Dermis blood vessel endothelial cell (primary cell): ENCODE results near the gene ECPAS. TPM values are rescaled to one million over a fixed set of nuclear protein-coding genes. Genes with fewer than 3 reads are reported as not detected.
"Not testable (repeated sequence)": the region's sequence is repeated elsewhere in the genome, so short reads cannot be mapped to it uniquely, and the experiment has no call there.

Experiments
- DNase-seq: peaks from one replicate; pipeline ENCODE4 v3.0.0; 2010
- total RNA-seq: library from RNA; depleted of rRNA; stranded (reverse); fragments of >200 nt; gene quantifications from 2 replicates; pipeline ENCODE4 v1.2.3, GENCODE V29; 2014

ECPAS gene
- total RNA-seq, 1 donor from 2014 or later, result 93.4 TPM

- no peak for DNase-seq
Observed at GRCh38 chr9:111475195-111475594, 9.0 kb downstream of the ECPAS start.

GRCh38 chr9:111474385-111474784, 9.8 kb downstream of the ECPAS start:
- DNase-seq, result no peak

GRCh38 chr9:111467778-111468367, 16.3 kb downstream of the ECPAS start:
- DNase-seq, result no peak

- DNase-seq, result no peak
Observed at GRCh38 chr9:111463048-111463447, 21.1 kb downstream of the ECPAS start.

GRCh38 chr9:111458139-111459009, 25.8 kb downstream of the ECPAS start:
- no peak for DNase-seq

DNA sequence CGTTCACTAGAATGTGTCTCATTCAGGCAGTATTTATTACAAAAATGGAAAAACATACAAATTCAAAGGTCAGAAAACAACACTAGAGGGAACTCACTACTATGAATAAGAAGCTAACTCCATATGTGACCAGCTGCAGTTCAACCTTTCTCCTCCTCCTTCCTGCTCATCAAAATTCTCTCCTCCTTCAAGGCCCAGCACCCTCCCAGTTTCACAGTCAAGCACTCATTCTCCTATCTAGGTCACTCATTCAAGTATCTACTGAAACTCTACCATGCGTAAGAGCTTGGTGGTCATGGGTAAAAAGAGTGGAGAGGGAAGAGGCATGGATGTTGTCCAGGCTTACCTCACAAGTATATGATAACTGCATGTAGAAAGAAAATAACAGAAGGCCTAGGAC, 27.7 kb downstream of the ECPAS start:
- DNase-seq, result peak; percentile 6

DNA sequence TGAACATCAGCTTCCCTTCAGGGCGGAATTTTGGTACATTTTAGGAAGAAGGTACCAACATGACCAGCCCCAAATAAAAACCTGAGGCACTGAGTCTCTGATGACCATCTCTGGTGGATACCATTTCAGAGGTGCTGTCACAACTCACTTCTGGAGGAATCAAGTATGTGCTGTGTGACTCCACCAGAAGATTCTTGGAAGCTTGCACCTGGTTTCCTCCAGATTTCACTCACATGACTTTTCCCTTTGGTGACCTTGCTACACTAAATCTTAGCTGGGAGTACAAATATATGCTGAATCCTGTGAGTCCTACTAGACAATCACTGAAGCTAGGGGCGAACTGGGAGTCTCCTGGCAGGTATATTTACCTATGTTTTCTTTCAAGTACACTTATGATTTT, 28.5 kb downstream of the ECPAS start:
- DNase-seq, result no peak

DNA sequence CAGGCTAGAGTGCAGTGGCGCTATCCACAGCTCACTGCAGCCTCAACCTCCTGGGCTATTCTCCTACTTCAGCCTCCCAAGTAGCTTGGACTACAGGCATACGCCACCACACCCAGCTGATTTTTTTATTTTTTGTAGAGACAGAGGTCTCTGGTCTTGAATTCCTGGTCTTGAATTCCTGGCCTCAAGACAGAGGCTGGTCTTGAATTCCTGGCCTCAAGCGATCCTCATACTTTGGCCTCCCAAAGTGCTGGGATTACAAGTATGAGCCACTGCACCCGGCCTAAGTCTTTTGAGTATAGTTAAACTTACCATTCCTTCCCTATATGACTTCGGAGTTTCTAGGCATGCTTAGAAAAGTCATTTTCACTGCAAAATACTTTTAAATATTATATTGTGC, 29.4 kb downstream of the ECPAS start:
- DNase-seq, result no peak

DNA sequence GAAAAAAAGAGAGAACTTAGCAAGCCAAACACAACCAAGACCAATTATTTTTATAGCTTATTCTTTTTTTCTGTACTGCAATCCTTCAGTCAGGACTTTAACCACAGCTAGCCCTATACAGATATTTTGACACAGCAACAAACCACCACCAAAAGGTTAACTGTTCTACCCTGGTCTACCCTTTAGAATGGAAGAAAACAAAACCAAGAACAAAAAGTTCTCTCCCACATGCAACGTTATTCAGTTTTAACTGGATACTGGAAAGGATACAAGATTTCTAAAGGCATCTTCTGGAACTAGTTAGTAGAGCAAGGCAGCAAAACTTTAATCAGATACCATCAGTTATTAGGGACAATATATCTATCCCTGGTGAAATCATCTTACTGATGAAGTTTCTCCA, 32.6 kb downstream of the ECPAS start:
- DNase-seq, result no peak

DNA sequence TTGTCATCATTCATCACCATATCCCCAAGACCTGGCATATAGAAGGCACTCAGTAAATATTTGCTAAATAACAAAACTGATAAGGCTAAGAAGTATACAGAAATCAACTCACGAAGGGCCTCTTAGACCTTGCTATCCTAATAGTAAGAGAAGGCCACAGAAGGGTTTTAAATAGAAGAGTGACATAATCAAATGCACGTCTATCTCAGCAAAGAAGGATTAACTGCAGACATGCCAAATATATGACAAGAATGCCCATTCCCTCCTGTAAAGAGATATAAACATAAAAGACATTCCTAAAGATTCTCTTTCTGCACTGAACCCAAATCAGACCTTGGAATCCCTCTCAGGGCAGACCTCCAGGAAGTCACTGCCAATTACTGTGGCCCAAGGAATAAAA, 34.1 kb downstream of the ECPAS start:
- DNase-seq, result no peak

- no peak for DNase-seq
Observed at GRCh38 chr9:111449705-111450104, 34.5 kb downstream of the ECPAS start.

- not testable (repeated sequence) for DNase-seq
Observed at GRCh38 chr9:111445799-111446198, 38.4 kb downstream of the ECPAS start.

GRCh38 chr9:111443454-111443853, 40.7 kb downstream of the ECPAS start:
- no peak for DNase-seq

- DNase-seq, result no peak
Observed at GRCh38 chr9:111442360-111443027, 41.7 kb downstream of the ECPAS start.

DNA sequence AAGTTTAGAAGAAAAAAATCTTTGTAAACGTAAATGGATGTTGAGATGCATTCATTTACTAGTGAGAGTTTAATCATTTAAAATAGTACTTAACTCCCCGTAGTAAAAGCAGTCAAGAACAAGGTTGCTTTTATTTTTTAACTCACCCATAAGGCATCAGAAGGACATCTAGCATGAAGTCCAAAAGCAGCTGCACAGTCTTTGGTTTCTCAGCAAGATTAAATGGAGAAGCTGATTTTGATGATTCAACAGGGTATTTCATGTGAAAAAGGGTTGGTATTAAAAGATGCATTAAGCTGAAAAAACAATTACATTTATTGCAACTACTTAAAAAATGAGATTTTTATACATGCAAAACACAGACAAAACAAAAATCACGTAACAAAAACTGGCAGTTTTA, 44.0 kb downstream of the ECPAS start:
- DNase-seq, result no peak

DNA sequence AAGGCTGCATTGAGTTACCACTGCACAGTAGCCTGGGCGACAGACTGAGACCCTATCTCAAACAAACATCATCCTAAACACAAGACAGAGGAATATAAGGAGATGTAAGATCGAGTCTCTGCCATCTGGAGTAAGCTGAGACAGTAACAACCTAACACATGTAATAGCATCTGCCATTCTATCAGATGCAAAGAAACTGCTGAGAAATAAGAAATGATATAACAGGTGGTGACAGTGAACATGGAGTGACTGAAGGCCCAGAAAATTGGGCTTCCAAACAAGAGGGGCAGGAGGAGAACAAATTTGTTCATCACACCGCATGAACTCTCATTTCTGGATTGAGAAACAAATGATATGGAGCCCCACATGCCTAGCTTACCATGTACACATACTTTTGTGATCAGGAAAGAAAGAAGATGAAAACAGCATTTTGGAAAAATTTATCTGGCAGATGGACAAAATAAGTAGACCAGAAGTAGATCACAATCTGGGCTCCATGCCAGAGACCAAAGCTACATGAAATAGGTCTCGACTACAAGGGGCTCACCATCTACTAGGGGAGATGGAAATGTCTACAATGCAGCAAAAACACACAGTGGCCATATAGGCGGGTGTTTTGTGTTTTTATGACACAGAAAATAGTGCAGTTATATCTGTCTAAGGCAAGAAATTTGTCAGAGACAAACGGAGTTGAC, 45.5 kb downstream of the ECPAS start:
- DNase-seq, result no peak

GRCh38 chr9:111436571-111436970, 47.6 kb downstream of the ECPAS start:
- no peak for DNase-seq

GRCh38 chr9:111433082-111433481, 51.1 kb downstream of the ECPAS start:
- no peak for DNase-seq

DNA sequence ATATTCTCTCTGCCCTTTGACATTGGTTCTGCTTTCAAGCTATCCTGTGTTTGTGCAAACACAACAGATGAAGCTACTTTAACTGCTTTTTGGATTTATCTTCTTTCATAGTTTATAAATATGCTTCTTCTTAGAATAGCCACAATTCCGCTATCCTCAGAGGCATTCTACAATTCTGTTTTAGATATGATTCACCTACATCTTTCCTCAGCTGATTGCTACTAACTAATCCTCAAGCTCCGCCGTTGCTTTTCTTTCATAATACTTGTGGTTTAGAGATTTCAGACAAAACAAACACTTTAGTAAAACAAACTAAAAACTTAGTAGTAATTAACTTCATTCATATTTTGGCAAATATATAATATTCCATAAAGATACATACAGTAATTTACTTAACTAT, 52.5 kb downstream of the ECPAS start:
- DNase-seq, result no peak

GRCh38 chr9:111429175-111429574, 55.0 kb downstream of the ECPAS start:
- DNase-seq, result no peak

GRCh38 chr9:111427186-111427585, 57.0 kb downstream of the ECPAS start:
- DNase-seq, result peak; percentile 48

- DNase-seq, result no peak
Observed at GRCh38 chr9:111423389-111423788, 60.8 kb downstream of the ECPAS start.

DNA sequence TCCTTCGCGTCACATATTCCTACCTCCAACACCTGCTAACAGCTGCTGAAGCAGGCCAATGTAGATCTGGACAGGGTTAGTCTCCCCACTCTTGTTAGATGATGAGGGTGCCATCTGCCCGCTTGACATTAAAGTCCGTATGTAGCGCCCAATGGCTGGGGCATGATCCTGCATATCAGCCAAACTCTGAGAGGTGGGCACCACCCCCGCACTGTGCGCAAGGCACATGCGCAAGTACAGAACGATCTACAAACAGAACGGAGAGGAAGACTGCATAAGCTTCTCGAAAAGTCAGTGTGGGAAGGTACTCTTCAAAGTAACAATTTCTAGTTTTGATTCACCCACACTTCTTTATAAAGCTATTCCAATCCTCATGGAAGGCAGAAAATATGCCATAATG, 69.8 kb downstream of the ECPAS start:
- DNase-seq, result no peak
